GM12864 (cell line): Measurements from ENCODE around the gene PLPPR5.
A peak's percentile ranks its signal among the peaks of the same experiment; 100 is the strongest.
"Not testable (repeated sequence)": the region's sequence is repeated elsewhere in the genome, so short reads cannot be mapped to it uniquely, and the experiment has no call there.

Experiments used
- DNase-seq: peaks from one replicate; pipeline ENCODE4 v3.0.0-alpha.2; 2011; ENCODE audit warnings: low read depth
- H3K4me3 ChIP-seq: 2 replicates; pipeline ENCODE4 v1.5.1; 2011; ENCODE audit warnings: mild to moderate bottlenecking, low read depth, low read length, control low read depth
- CTCF ChIP-seq: IDR thresholded peaks from 2 replicates; pipeline ENCODE4 v1.5.1; 2011; ENCODE audit warnings: low read depth, mild to moderate bottlenecking, moderate library complexity, low read length, control low read depth, inconsistent platforms; ENCODE audit errors: missing control alignments

PLPPR5 gene

GRCh38 chr1:98888869-98889268 is 115.8 kb downstream of the PLPPR5 start:
- DNase-seq = no peak
- TF ChIP-seq CTCF = no peak
- H3K4me3 ChIP-seq = no peak overlapping the region

GRCh38 chr1:98887507-98887906 is 117.2 kb downstream of the PLPPR5 start:
- DNase-seq = no peak
- no peak overlapping the region for H3K4me3 ChIP-seq
- no peak for TF ChIP-seq CTCF

GRCh38 chr1:98884864-98885263 is 119.8 kb downstream of the PLPPR5 start:
- TF ChIP-seq CTCF = no peak
- DNase-seq = no peak
- H3K4me3 ChIP-seq = no peak overlapping the region

GRCh38 chr1:98881901-98882300 is 122.8 kb downstream of the PLPPR5 start:
- TF ChIP-seq CTCF = no peak
- no peak overlapping the region for H3K4me3 ChIP-seq
- no peak for DNase-seq

GRCh38 chr1:98881234-98881633 is 123.4 kb downstream of the PLPPR5 start:
- DNase-seq, H3K4me3 ChIP-seq: not testable (repeated sequence)

GRCh38 chr1:98874828-98875227 is 129.8 kb downstream of the PLPPR5 start:
- no peak overlapping the region for H3K4me3 ChIP-seq
- TF ChIP-seq CTCF = no peak
- DNase-seq = no peak

- TF ChIP-seq CTCF = no peak
- peak; percentile 25 for DNase-seq
- no peak overlapping the region for H3K4me3 ChIP-seq
Observed at GRCh38 chr1:98870959-98871903, 133.4 kb downstream of the PLPPR5 start.
